ENCODE results near the gene ADAM19. TPM values are rescaled to one million over a fixed set of nuclear protein-coding genes. Genes with fewer than 3 reads are reported as not detected.

ADAM19 gene
- total and polyA plus RNA-seq, 2 experiments from 2014 or later: 9.1 to 13.2 TPM

DNA sequence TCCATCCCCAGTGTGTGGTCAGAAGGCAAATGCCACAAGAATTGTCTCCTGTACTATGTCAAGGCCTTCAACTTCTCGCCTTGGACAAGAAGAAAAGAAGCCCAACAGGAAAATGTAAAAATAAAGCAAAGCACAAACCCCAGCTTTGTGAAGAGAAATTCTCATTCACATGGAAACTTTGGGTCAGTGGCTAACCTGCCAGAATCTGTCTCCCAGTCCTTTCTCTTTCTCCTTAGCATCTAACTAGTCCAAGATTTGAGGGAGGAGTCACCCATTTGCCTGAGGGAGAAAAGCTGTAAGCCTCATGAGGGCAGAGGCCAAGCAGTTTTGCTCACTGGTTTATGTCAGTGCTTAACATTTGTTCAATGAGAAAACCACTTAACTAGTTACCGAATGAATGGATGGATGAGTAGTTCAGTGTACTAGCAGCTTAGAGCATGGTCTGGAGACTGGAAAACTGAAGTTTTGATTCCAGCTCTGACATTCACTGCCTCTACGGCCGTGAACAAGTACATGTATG is 36.0 kb downstream of the ADAM19 start (continued):
- TF ChIP-seq, protein P1, sequence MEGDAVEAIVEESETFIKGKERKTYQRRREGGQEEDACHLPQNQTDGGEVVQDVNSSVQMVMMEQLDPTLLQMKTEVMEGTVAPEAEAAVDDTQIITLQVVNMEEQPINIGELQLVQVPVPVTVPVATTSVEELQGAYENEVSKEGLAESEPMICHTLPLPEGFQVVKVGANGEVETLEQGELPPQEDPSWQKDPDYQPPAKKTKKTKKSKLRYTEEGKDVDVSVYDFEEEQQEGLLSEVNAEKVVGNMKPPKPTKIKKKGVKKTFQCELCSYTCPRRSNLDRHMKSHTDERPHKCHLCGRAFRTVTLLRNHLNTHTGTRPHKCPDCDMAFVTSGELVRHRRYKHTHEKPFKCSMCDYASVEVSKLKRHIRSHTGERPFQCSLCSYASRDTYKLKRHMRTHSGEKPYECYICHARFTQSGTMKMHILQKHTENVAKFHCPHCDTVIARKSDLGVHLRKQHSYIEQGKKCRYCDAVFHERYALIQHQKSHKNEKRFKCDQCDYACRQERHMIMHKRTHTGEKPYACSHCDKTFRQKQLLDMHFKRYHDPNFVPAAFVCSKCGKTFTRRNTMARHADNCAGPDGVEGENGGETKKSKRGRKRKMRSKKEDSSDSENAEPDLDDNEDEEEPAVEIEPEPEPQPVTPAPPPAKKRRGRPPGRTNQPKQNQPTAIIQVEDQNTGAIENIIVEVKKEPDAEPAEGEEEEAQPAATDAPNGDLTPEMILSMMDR (conservative IDR thresholded peaks at IDR 0.05; ENCODE audit: low read depth in 2 of 2): no peak
- no peak for TF ChIP-seq EZH2phosphoT487 (IDR thresholded peaks at IDR 0.05; ENCODE audit: unreplicated experiment)
- no peak for TF ChIP-seq POLR2AphosphoS5 (IDR thresholded peaks at IDR 0.05; ENCODE audit: low read depth)
- TF ChIP-seq JUNB (IDR thresholded peaks at IDR 0.05; ENCODE audit: unreplicated experiment): no peak
- no peak for TF ChIP-seq ZNF331 (CRISPR knock-in tag; IDR thresholded peaks at IDR 0.05; ENCODE audit: low read depth)
- TF ChIP-seq CREB1 (CRISPR knock-in tag; IDR thresholded peaks at IDR 0.05; ENCODE audit: low read depth): no peak
- no peak for TF ChIP-seq NANOG (IDR thresholded peaks at IDR 0.05; ENCODE audit: borderline replicate concordance)

DNA sequence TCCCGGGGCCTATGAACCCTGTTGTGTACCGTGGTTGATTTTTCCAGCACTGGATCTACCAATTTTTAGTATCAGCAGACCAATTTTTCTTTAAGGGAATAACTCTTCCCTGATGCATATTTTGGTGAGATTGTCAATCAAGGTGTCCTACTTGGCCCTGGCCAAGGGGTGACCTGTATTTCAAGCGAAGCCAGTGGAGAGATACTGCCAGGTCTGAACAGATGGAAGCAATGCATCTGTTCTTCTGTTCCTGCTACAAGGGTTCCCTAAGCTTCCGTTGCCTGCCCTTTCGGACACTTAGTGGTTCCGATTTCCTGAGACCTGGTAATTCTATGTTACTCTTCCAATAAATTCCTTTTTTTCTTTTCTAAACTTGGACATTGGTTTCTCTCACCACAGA is 37.3 kb downstream of the ADAM19 start:
- Histone ChIP-seq H3F3A (replicated peaks; ENCODE audit: low read depth) (no peaks in the 10 kb centered on the region), H3K79me2 (replicated peaks; ENCODE audit: insufficient read depth) (0 out of 2 replicates have a peak, but pooled peaks cover 7% of the 10 kb centered on the region), H3K4me3 (no peak overlapping the region), H3K4me1 (ENCODE audit: insufficient read depth) (peaks cover 4% of the 10 kb centered on the region; the same call in 1 of the 2 replicates), H3K27me3 (ENCODE audit: insufficient read depth) (no peaks in the 10 kb centered on the region), H3K4me2 (no peak overlapping the region), H3K36me3 (ENCODE audit: insufficient read depth) (no peaks in the 10 kb centered on the region), H3K9me2 (ENCODE audit: insufficient read depth) (no peaks in the 10 kb centered on the region), H4K20me1 (replicated peaks; ENCODE audit: insufficient read depth) (peaks cover 3% of the 10 kb centered on the region; the same call in 1 of the 2 replicates), H3K27ac (ENCODE audit: low read depth) (no peak overlapping the region), H2AFZ (no peak overlapping the region)
- Mint-ChIP-seq H3K4me3 (no peak overlapping the region), H3K27ac (no peak overlapping the region), H3K27me3 (ENCODE audit: insufficient read depth, low read depth, poor library complexity) (no peaks in the 10 kb centered on the region), H3K36me3 (ENCODE audit: low read depth) (peaks cover 7% of the 10 kb centered on the region), H3K9me3 (no peaks in the 10 kb centered on the region), H3K4me1 (peaks cover 15% of the 10 kb centered on the region)
- no peak for DNase-seq (ENCODE audit: low spot score)
- no peak for ATAC-seq
- TF ChIP-seq REST (IDR thresholded peaks at IDR 0.05; ENCODE audit: unreplicated experiment) (no peak), EZH2phosphoT487 (IDR thresholded peaks at IDR 0.05; ENCODE audit: unreplicated experiment) (no peak), ZNF331 (CRISPR knock-in tag; IDR thresholded peaks at IDR 0.05; ENCODE audit: low read depth) (no peak), NANOG (IDR thresholded peaks at IDR 0.05; ENCODE audit: borderline replicate concordance) (no peak), JUNB (IDR thresholded peaks at IDR 0.05; ENCODE audit: unreplicated experiment) (no peak), CREB1 (CRISPR knock-in tag; IDR thresholded peaks at IDR 0.05; ENCODE audit: low read depth) (no peak), EZH2 (IDR thresholded peaks at IDR 0.05; ENCODE audit: low read depth, unreplicated experiment) (no peak)
- TF ChIP-seq, protein P2, sequence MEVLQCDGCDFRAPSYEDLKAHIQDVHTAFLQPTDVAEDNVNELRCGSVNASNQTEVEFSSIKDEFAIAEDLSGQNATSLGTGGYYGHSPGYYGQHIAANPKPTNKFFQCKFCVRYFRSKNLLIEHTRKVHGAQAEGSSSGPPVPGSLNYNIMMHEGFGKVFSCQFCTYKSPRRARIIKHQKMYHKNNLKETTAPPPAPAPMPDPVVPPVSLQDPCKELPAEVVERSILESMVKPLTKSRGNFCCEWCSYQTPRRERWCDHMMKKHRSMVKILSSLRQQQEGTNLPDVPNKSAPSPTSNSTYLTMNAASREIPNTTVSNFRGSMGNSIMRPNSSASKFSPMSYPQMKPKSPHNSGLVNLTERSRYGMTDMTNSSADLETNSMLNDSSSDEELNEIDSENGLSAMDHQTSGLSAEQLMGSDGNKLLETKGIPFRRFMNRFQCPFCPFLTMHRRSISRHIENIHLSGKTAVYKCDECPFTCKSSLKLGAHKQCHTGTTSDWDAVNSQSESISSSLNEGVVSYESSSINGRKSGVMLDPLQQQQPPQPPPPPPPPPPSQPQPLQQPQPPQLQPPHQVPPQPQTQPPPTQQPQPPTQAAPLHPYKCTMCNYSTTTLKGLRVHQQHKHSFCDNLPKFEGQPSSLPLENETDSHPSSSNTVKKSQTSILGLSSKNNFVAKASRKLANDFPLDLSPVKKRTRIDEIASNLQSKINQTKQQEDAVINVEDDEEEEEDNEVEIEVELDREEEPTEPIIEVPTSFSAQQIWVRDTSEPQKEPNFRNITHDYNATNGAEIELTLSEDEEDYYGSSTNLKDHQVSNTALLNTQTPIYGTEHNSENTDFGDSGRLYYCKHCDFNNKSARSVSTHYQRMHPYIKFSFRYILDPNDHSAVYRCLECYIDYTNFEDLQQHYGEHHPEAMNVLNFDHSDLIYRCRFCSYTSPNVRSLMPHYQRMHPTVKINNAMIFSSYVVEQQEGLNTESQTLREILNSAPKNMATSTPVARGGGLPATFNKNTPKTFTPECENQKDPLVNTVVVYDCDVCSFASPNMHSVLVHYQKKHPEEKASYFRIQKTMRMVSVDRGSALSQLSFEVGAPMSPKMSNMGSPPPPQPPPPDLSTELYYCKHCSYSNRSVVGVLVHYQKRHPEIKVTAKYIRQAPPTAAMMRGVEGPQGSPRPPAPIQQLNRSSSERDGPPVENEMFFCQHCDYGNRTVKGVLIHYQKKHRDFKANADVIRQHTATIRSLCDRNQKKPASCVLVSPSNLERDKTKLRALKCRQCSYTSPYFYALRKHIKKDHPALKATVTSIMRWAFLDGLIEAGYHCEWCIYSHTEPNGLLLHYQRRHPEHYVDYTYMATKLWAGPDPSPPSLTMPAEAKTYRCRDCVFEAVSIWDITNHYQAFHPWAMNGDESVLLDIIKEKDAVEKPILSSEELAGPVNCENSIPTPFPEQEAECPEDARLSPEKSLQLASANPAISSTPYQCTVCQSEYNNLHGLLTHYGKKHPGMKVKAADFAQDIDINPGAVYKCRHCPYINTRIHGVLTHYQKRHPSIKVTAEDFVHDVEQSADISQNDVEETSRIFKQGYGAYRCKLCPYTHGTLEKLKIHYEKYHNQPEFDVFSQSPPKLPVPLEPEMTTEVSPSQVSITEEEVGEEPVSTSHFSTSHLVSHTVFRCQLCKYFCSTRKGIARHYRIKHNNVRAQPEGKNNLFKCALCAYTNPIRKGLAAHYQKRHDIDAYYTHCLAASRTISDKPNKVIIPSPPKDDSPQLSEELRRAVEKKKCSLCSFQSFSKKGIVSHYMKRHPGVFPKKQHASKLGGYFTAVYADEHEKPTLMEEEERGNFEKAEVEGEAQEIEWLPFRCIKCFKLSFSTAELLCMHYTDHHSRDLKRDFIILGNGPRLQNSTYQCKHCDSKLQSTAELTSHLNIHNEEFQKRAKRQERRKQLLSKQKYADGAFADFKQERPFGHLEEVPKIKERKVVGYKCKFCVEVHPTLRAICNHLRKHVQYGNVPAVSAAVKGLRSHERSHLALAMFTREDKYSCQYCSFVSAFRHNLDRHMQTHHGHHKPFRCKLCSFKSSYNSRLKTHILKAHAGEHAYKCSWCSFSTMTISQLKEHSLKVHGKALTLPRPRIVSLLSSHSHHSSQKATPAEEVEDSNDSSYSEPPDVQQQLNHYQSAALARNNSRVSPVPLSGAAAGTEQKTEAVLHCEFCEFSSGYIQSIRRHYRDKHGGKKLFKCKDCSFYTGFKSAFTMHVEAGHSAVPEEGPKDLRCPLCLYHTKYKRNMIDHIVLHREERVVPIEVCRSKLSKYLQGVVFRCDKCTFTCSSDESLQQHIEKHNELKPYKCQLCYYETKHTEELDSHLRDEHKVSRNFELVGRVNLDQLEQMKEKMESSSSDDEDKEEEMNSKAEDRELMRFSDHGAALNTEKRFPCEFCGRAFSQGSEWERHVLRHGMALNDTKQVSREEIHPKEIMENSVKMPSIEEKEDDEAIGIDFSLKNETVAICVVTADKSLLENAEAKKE (CRISPR knock-in tag; IDR thresholded peaks at IDR 0.05): no peak
- TF ChIP-seq, protein P1 (conservative IDR thresholded peaks at IDR 0.05; ENCODE audit: low read depth in 2 of 2): no peak

Data from GM23338 (cell line).